Gastroesophageal sphincter (tissue), 4 donors: ENCODE measurements around the gene ZBTB7C. TPM values are rescaled to one million over a fixed set of nuclear protein-coding genes. Genes with fewer than 3 reads are reported as not detected.

Experiments
- ATAC-seq: fragments of 150-250 bp; one replicate; pipeline ENCODE4 v1.9.1; 2016; ENCODE audit warnings: mild to moderate bottlenecking, moderate library complexity
- H3K27ac ChIP-seq, 4 donors: fragments of 200-600 bp; sonication (generic) in 3 of 4; 1 replicate in 3 of 4; 2 replicates in 1 of 4; pipeline ENCODE4 v1.5.1; 2016 to 2019
- H3K27me3 ChIP-seq: fragments of 200-600 bp; sonication (generic); one replicate; pipeline ENCODE4 v1.5.1; 2019
- H3K36me3 ChIP-seq, 2 donors: fragments of 200-600 bp; sonication (generic); one replicate each; pipeline ENCODE4 v1.5.1; 2019; ENCODE audit warnings: control low read depth in 1 of 2
- H3K4me1 ChIP-seq, 3 donors: fragments of 200-600 bp; sonication (generic); 1 replicate in 2 of 3; 2 replicates in 1 of 3; pipeline ENCODE4 v1.5.1; 2016 to 2019; ENCODE audit warnings: control low read depth in 2 of 3
- H3K4me3 ChIP-seq, 2 donors: fragments of 200-600 bp; sonication (generic); one replicate each; pipeline ENCODE4 v1.5.1; 2019; ENCODE audit warnings: mild to moderate bottlenecking in 1 of 2, moderate library complexity in 1 of 2
- H3K9me3 ChIP-seq, 3 donors: fragments of 200-600 bp; sonication (generic); one replicate each; pipeline ENCODE4 v1.5.1; 2017 to 2019; ENCODE audit warnings: control low read depth in 2 of 3
- CTCF ChIP-seq, 4 experiments: fragments of 200-600 bp in 2 of 4; fragments of 450-650 bp in 2 of 4; sonication (generic) in 1 of 4; IDR thresholded peaks; one replicate each; pipeline ENCODE4 v1.5.1; 2017 to 2019; ENCODE audit warnings: antibody characterized with exemption in 4 of 4, mild to moderate bottlenecking in 2 of 4, moderate library complexity in 2 of 4
- EP300 ChIP-seq: sonication (generic); formaldehyde crosslinking; IDR thresholded peaks from one replicate; pipeline ENCODE4 v1.6.1; 2017; ENCODE audit warnings: antibody characterized with exemption, mild to moderate bottlenecking
- POLR2A ChIP-seq, 2 donors: fragments of 450-650 bp; IDR thresholded peaks; one replicate each; pipeline ENCODE4 v1.6.1; 2017; ENCODE audit warnings: antibody characterized with exemption in 2 of 2, mild to moderate bottlenecking in 2 of 2, moderate library complexity in 1 of 2
- POLR2AphosphoS5 ChIP-seq: sonication (generic); formaldehyde crosslinking; IDR thresholded peaks from one replicate; pipeline ENCODE4 v1.6.1; 2017; ENCODE audit warnings: antibody characterized with exemption
- WGBS, 2 donors: methylation state at CpG; one replicate each; pipeline ENCODE4 v1.1.5; 2018; ENCODE audit warnings: low coverage in 1 of 2; 5-methylcytosine and 5-hydroxymethylcytosine counted together
- total RNA-seq, 4 donors: library from RNA; depleted of rRNA; stranded (reverse); fragments of >200 nt; gene quantifications; one replicate each; pipeline ENCODE4 v1.1.0, GENCODE V29; 2016

The ZBTB7C gene
- total RNA-seq, 4 donors from 2014 or later, result 7.8 to 15.4 (median 11.8) TPM

GRCh38 chr18:48113691-48114090 lies 295.5 kb downstream of the ZBTB7C start:
- 86% methylated on average over 2 of the region's 8 CpGs; no CpG with 5 or more reads in 1 of the 2 donors for WGBS, 2 donors
- ATAC-seq, result no peak
- H3K27me3 ChIP-seq, result no peaks in the 10 kb centered on the region
- TF ChIP-seq CTCF (IDR thresholded peaks at IDR 0.05), result no peak
- no peak for TF ChIP-seq EP300
- TF ChIP-seq POLR2AphosphoS5, result no peak
- TF ChIP-seq POLR2A (IDR thresholded peaks at IDR 0.05), result no peak
- no peaks in the 10 kb centered on the region for H3K9me3 ChIP-seq
- no peak overlapping the region for H3K4me3 ChIP-seq
- H3K27ac ChIP-seq, result no peak overlapping the region
- H3K36me3 ChIP-seq, result no peaks in the 10 kb centered on the region
- no peaks in the 10 kb centered on the region for H3K4me1 ChIP-seq

GRCh38 chr18:48111587-48111986 lies 297.6 kb downstream of the ZBTB7C start:
- Histone ChIP-seq H3K27me3 (no peaks in the 10 kb centered on the region), H3K27ac (no peak overlapping the region), H3K36me3 (no peaks in the 10 kb centered on the region), H3K4me3 (no peak overlapping the region), H3K4me1 (no peaks in the 10 kb centered on the region), H3K9me3 (no peaks in the 10 kb centered on the region)
- 31 to 60% methylated on average over 3 to 5 of the region's 5 CpGs for WGBS, 2 donors
- TF ChIP-seq CTCF (IDR thresholded peaks at IDR 0.05), result no peak
- TF ChIP-seq POLR2A (IDR thresholded peaks at IDR 0.05), result no peak
- TF ChIP-seq EP300, result no peak
- TF ChIP-seq POLR2AphosphoS5, result no peak
- ATAC-seq, result no peak

- Histone ChIP-seq H3K27ac (no peak overlapping the region), H3K36me3 (no peaks in the 10 kb centered on the region), H3K9me3 (no peaks in the 10 kb centered on the region), H3K4me1 (no peaks in the 10 kb centered on the region), H3K4me3 (no peak overlapping the region), H3K27me3 (no peaks in the 10 kb centered on the region)
- 69 to 95% methylated on average over 3 of the region's 7 CpGs for WGBS, 2 donors
- ATAC-seq, result no peak
- TF ChIP-seq EP300 (no peak), POLR2AphosphoS5 (no peak), POLR2A (IDR thresholded peaks at IDR 0.05) (no peak), CTCF (IDR thresholded peaks at IDR 0.05) (no peak)
Observed at GRCh38 chr18:48110797-48111196, 298.4 kb downstream of the ZBTB7C start.

DNA sequence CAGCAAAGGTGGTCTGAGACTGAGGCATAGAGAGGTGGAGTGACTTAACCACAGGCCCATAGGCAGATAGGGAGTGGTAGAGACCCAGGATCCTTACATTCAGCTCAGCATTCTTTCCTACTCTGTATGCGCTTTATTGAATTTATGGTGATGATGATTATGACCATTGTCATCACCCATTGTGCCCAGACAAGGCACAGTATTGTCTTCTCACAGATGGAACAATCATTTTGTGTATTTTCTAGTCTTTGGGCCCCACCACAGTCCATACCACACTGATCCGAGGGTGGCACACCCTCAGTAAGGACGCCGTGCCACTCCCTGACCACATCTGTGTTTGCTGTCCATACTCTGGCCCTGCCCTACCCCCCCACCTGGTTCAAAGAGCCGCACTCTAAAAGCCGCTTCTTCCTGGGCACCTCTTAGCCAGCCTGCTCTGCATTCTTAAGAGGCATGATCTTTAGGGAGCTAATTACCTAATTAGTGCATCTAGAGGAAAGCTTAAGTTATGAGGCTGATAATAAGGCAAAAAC lies 299.2 kb downstream of the ZBTB7C start:
- no peaks in the 10 kb centered on the region for H3K27me3 ChIP-seq
- H3K4me3 ChIP-seq, result no peak overlapping the region
- no peaks in the 10 kb centered on the region for H3K36me3 ChIP-seq
- TF ChIP-seq CTCF (IDR thresholded peaks at IDR 0.05), result no peak
- no peak for TF ChIP-seq EP300
- no peak for TF ChIP-seq POLR2AphosphoS5
- no peak for TF ChIP-seq POLR2A (IDR thresholded peaks at IDR 0.05)
- H3K9me3 ChIP-seq, result no peaks in the 10 kb centered on the region
- H3K27ac ChIP-seq, result no peak overlapping the region
- ATAC-seq, result no peak
- WGBS, 2 donors, result 33 to 87% methylated on average over 3 to 6 of the region's 6 CpGs
- no peaks in the 10 kb centered on the region for H3K4me1 ChIP-seq

DNA sequence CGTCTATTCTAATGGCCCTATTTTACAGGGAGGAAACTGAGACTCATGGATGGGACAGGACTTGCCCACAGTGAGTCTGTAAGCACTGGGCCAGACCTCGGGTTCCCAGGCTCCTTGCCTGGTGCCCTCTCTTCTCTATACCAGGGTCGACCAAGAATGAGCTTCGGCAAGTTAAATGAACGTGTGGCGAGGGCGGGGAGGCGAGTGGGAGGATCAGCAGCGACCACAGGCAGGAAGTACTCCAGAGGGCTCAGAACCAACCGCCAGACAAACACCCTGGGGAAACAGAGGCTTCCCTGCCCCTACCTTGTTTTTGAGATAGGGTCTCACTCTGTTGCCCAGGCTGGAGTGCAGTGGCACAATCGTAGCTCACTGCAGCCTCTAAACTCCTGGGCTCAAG lies 301.0 kb downstream of the ZBTB7C start:
- Histone ChIP-seq H3K4me1 (no peaks in the 10 kb centered on the region), H3K27ac (no peak overlapping the region), H3K9me3 (no peaks in the 10 kb centered on the region), H3K36me3 (no peaks in the 10 kb centered on the region), H3K4me3 (no peak overlapping the region), H3K27me3 (no peaks in the 10 kb centered on the region)
- WGBS, 2 donors, result 60% methylated on average over 1 of the region's 11 CpGs; no CpG with 5 or more reads in 1 of the 2 donors
- TF ChIP-seq POLR2A (IDR thresholded peaks at IDR 0.05) (no peak), POLR2AphosphoS5 (no peak), CTCF (IDR thresholded peaks at IDR 0.05) (no peak), EP300 (no peak)
- no peak for ATAC-seq
